ENCODE results near the gene MYH10. TPM values are rescaled to one million over a fixed set of nuclear protein-coding genes. Genes with fewer than 3 reads are reported as not detected.

MYH10 gene
- 16.4 to 28.9 TPM (median 22.5 TPM) in 5 replicates for total RNA-seq (2022; extraction: Qiagen RNA extraction)

DNA sequence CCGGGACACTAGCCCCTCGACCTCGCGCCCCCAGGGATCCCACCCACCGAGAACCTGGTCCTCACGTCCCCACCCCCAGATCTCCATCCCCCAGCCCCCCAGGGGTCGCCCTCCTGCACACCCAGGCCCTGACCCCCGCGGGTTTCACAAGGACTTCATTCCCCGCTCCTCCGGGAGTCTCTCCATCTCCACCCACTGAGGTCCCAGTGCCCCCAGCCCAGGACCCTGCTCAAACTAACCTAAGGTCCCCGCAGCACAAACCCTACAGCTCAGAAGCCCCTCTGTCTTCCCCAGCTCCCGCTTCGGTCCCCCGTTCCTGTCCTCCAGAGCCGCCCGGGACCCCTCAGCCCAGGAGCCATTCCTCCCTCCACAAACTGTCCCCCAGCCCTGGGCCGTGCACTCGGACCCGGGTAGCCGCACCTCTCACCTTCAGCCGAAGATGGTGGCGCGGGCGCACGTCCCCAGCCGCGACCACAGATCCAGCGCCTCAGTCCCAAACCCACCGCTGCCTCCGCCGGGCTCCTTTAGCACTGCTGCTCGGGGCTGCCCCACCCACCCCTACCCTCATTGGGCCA, at the start of gene MYH10:
TSS of gene MYH10 (minus strand) at position 499 of the 575 bp plus-strand sequence. CDS start 7,479 bp downstream, outside the sequence.

DNA sequence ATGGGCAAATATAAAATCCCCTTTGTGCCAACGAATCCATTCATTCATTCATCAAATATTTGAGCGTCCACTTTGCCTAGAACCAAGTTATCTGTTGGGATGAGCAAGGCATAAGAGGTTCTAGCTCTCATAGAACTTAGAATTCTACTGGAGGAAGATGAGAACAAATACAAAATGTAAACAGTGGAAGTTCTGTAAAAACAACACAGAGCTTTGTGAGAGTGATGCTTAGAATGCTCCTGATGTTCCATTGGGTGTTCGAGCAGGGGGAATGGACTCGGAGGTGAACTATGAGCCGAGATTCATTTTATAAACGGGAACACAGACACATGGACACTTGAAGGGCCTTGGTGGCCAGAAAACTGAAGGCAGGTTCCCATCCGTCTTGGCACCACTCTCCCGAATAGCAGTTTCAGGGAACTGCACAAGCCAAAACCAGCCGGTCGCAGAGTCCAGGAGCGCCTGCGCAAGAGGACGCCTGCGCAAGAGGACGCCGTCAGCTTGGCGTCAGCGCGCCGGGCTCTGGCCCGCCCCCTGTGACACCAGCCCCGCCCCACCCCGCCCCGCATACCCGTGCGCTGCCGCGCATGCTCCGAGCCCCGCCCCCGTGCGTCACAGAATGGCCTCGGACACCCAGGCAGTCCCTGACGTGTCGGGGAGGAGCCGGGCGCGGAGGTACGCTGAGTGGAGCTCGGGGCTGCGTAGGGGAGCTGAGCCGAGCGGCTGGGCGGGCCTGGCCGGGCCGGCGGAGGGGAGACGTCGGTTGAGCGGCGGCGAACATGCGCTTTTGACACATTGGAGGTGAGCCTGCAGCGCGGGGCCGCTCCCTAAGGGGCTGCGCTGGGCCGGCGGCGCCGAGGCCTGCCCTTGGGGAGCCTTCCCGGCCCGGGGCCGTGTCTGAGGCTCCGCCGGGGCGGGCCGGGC, 195.0 kb downstream of the MYH10 start, which contains the start of gene NDEL1:
TSS of gene NDEL1 (plus strand) at position 640 of the 924 bp plus-strand sequence. CDS start 8,388 bp downstream, outside the sequence.

Other genes with a start within 250 kb of the MYH10 start
- 3,568 to 3,900 TPM (median 3,728 TPM) in 5 replicates for gene RPL26, start 247.5 kb downstream of the MYH10 start, total RNA-seq (2022; extraction: Qiagen RNA extraction)
- gene RNF222, start 232.9 kb downstream of the MYH10 start, total RNA-seq (2022; extraction: Qiagen RNA extraction): not detected in 5 replicates
- gene NDEL1, start 194.8 kb downstream of the MYH10 start, total RNA-seq (2022; extraction: Qiagen RNA extraction): 60.0 to 77.6 TPM (median 63.7 TPM) in 5 replicates
- not detected in 5 replicates for gene CCDC42, start 114.1 kb upstream of the MYH10 start, total RNA-seq (2022; extraction: Qiagen RNA extraction)
- not detected in 5 replicates for gene SPDYE4, start 127.8 kb upstream of the MYH10 start, total RNA-seq (2022; extraction: Qiagen RNA extraction)
- 0.06 TPM in 1 of 5 replicates, not detected in the others for gene MFSD6L, start 168.6 kb upstream of the MYH10 start, total RNA-seq (2022; extraction: Qiagen RNA extraction)
- gene PIK3R6, start 236.9 kb upstream of the MYH10 start, total RNA-seq (2022; extraction: Qiagen RNA extraction): not detected in 5 replicates